GM12872 (cell line): ENCODE results near the gene CDC14A.
A peak's percentile ranks its signal among the peaks of the same experiment; 100 is the strongest.

ENCODE experiments used
- TF ChIP-seq, protein P1 (sequence below): IDR thresholded peaks from 3 replicates; pipeline ENCODE4 v1.5.1; 2011; ENCODE audit warnings: low read depth, mild to moderate bottlenecking, low read length, moderate library complexity; ENCODE audit not compliant: insufficient read depth

CDC14A gene

DNA sequence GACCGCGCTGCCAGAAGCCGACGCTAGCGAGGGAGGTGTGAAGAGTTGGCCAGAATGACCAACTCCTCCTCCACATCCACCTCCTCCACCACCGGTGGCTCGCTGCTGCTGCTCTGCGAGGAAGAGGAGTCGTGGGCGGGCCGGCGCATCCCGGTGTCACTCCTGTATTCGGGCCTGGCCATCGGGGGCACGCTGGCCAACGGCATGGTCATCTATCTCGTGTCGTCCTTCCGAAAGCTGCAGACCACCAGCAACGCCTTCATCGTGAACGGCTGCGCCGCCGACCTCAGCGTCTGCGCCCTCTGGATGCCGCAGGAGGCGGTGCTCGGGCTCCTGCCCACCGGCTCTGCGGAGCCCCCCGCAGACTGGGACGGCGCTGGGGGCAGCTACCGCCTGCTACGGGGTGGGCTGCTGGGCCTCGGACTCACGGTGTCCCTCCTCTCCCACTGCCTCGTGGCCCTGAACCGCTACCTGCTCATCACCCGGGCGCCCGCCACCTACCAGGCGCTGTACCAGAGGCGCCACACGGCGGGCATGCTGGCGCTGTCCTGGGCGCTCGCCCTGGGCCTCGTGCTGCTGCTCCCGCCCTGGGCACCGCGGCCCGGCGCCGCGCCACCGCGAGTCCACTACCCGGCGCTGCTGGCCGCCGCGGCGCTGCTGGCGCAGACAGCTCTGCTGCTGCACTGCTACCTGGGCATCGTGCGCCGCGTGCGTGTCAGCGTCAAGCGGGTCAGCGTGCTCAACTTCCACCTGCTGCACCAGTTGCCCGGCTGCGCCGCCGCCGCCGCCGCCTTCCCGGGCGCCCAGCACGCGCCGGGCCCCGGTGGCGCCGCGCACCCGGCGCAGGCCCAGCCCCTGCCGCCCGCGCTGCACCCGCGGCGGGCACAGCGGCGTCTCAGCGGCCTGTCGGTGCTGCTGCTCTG, 186.9 kb downstream of the CDC14A start:
- TF ChIP-seq, protein P1, sequence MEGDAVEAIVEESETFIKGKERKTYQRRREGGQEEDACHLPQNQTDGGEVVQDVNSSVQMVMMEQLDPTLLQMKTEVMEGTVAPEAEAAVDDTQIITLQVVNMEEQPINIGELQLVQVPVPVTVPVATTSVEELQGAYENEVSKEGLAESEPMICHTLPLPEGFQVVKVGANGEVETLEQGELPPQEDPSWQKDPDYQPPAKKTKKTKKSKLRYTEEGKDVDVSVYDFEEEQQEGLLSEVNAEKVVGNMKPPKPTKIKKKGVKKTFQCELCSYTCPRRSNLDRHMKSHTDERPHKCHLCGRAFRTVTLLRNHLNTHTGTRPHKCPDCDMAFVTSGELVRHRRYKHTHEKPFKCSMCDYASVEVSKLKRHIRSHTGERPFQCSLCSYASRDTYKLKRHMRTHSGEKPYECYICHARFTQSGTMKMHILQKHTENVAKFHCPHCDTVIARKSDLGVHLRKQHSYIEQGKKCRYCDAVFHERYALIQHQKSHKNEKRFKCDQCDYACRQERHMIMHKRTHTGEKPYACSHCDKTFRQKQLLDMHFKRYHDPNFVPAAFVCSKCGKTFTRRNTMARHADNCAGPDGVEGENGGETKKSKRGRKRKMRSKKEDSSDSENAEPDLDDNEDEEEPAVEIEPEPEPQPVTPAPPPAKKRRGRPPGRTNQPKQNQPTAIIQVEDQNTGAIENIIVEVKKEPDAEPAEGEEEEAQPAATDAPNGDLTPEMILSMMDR: peak; percentile 31; the same call in 1 of the 3 replicates

DNA sequence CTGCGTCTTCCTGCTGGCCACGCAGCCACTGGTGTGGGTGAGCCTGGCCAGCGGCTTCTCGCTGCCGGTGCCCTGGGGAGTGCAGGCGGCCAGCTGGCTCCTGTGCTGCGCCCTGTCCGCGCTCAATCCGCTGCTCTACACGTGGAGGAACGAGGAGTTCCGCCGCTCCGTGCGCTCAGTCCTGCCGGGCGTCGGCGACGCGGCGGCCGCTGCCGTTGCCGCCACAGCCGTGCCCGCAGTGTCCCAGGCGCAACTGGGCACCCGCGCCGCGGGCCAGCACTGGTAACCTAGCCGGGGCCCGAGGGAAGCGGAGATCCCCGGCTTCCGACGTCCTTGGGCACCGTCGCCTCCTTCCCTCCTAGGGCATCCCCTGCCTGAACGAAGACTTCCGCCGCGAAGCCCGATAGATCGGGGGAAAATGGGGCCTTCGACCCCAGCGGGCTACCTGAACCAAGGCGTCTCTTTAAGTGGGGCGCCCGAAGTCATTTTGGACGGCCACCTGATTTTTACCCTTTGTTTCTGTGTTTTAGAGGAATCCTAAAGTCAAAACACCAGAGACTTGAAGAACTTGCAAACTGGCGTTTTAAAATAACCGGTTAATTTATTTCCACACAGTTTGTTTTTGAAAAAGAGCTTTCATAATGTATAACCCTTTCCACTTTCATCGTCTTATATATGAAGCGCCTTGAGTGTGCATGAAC, 187.7 kb downstream of the CDC14A start:
- TF ChIP-seq, protein P1: no peak

DNA sequence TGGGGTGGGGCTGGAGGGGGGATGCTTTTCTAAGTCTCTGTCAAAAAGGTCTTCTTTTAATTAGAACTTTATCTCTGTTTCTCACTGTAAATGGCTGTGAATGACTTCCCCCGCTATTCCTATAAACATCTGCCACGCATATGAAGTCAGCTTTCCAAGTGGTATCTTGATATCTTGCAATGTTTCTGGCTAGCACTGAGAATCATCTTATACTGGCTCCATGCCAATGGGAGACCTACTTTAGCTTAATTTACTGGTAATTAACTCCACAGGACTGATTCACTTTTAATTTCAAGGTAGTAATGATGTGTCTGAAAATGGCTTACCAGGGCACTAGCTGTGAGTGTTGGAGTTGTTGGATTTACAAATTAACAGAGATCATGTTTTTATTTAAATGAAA, 190.0 kb downstream of the CDC14A start:
- TF ChIP-seq, protein P1: no peak

DNA sequence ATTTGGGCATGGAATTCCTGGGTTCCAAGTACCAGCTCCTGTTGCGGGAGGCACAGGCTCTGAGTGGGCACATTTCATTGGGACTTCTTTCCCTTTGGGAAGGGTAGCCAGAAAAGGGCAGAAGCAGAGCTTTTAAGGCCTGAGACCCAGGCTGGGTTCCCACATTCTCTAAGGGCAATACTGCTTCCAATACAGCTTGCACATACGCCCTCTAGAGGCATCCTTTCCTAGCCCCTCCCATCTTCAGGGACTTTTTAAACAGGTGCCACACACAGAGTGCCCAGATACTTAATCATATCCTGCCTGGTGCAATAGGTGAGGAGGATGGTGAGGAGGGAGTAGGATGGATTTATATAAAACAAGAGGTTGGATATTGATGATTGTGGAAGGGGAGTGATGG, 191.3 kb downstream of the CDC14A start:
- TF ChIP-seq, protein P1: peak; percentile 69

DNA sequence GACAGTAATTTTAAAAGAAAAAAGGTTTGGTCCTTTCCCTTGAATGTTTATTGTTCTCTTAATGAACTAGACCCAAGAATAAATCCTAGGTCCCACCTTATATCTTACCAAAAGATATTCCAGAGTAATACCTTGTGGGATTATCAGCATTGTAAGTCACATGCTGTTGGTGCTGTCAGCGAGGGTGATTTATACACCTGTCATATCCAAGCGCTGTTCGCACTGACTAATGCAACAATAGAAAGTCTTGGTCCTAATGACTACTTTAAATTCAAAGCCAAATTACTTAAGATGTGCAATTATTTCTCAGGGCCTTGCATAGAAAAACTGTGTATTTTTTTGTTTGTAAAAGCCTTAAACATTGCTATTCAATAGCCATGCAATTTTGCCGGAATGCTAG, 192.5 kb downstream of the CDC14A start:
- TF ChIP-seq, protein P1: no peak

DNA sequence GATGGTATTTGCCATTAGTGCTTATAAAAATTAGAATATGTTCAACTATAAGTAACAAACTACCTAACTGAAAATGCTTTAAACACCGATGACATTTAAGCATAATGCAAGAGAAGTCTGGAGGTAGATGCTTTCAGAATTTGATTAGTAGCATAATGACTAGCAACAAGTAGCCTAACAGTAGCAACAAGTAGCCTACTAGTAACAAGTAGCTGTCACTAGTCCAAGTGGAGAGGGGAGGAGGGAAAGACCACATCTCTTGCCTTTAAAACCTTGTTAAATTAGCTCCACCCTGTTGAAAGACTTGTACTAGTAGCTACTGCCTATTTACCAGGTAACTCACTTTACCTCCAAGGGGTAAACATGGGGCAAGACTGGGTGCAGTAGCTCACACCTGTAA, 193.5 kb downstream of the CDC14A start:
- TF ChIP-seq, protein P1: no peak

DNA sequence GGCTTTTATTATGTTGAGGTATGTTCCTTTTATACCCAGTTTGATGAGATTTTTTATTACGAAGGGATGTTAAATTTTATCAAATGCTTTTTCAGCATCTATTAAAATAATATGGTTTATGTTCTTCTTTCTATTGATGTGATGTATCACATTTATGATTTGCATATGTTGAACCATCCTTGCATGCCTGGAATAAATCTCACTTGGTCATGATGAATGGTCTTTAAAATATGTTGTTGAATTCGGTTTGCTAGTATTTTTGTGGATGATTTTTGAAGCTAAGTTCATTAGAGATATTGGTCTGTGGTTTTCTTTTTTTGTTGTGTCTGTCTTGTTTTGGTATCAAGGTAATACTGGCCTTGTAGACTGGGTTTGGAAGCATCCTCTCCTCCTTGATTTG, 199.7 kb downstream of the CDC14A start:
- TF ChIP-seq, protein P1: no peak
